Midbrain (tissue), 1 donor: ENCODE results near the gene HOXD10.

Experiments used
- DNase-seq: peaks from one replicate; lab custom pipeline; 2025; lab: John Stamatoyannopoulos, UW

HOXD10 gene

GRCh38 chr2:176115883-176116813 is at the start of gene HOXD10:
Gene HOXD10, plus strand, starts transcription at chr2:176116778. Its CDS starts 56 bp downstream, at chr2:176116834.
- DNase-seq = no peak

GRCh38 chr2:176067589-176068418 is 48.8 kb upstream of the HOXD10 start:
- no peak for DNase-seq

DNA sequence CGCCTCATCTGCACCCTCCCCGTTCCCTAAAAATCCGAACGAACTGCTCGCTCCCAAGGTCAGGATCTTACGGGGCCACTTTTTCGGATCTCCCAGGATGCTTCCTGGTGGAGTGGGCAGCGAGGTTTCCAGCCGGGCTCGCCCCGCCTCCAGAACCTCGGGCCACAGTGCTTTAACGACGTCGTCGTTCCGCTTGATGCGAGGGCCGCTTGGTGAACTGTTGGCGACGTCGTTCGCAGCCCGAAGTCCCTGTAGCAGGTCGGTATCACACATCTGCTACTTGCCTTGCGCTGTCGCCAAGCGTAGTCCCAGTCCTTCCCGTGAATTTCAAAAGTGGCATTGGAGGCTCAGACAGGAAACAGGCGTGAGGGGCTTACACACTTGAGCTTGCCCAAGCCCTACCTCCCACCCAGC is 48.2 kb upstream of the HOXD10 start:
- DNase-seq = no peak

GRCh38 chr2:176071330-176072291 is 45.0 kb upstream of the HOXD10 start:
- DNase-seq = no peak

- no peak for DNase-seq
These were observed 44.3 kb upstream of the HOXD10 start for GRCh38 chr2:176072292-176072669.

GRCh38 chr2:176072951-176073904 is 43.4 kb upstream of the HOXD10 start:
- no peak for DNase-seq

DNA sequence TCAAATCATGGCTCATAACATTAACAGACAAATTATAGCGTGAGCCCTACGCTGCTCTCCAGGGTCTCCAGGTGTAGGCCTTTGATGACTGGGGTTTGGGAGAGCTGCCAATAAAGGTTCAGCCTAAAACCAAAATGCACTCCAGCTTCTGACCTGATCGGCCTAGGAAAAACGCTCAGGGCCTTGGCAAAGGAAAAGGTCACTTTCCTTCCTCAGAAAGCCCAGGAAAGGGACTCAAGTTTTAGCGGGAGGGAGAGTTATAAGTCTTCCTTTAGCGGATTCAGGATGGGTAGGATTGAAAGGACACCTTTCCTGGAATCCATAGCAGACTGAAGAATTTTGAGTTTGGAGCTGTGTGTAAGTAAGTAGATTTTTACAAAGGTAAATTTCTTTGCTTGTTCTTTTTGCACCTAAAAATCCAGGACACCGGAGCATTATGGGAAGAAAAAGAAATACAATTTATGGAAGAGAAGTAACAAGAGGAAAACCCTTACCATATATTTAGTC is 41.6 kb upstream of the HOXD10 start:
- no peak for DNase-seq

GRCh38 chr2:176075481-176075880 is 41.1 kb upstream of the HOXD10 start:
- DNase-seq = no peak

DNA sequence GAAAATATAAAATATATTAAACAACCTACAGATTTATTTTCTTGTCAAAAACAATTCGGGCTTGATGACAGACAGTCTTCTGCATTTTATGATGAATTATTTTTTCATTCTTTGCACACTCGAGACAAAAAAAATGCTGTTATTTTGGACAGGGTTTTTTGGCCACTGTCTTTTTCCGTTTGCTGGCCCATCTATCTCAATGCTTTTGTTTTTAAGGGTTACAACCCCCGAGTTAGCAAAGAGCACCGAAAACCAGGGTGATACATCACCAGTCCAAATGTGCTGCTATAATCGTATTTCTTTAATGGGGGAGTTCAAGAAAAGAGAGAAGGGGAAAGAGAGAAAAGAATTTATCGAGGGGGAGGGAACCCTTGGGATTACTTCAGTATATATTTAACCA is 40.5 kb upstream of the HOXD10 start:
- no peak for DNase-seq

DNA sequence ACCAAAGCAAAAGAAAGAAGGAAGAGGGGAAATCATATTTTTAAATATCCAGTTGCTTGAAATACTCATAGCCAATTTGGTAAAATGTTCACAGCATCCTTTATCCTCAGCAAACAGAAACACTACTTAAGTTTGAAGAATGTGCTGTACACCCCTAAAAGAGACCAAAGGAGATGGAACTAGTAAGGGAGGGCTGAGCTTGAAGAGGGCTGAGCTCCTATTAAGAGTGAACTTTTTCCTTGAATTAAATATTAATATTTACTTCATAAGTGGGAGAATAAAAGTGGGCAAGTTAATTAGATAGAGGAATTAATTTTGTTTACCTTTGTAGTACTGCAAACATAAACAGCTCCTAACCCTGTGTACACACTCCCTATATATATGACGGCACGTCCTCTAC is 39.8 kb upstream of the HOXD10 start:
- no peak for DNase-seq

DNA sequence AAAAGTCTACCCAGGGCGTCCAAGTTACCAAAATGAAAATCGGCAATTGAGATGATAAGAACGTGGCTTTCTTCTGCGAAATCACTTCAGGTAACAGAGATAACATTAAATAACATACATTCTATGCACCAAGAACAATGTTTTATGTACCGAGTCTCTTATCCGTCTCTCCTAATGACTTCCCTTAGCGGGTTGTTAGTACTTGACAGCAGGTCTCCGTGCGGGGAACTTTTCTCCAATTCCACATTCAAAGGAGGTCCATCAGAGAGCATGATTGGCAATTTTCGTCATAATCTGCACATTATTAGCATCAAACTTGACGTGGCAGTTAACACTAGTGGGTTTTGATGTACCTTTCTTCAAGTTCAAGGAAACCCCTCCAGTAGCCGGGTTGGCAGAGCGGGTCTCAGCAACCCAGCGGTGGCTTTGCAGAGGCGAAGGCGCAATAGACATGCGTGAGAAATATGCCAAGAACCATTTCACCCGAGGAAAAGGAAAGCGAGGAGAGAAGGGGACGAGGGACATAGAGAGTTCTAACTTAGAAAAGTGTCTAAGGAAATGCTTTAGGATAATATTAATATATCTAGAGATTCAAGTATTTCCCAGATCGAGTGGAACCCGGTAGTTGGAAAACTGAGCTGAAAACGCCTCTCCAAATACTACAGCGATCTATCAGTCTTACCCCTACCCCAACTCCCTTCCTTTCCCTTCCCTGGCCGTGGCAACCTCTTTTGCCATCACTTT is 37.9 kb upstream of the HOXD10 start:
- DNase-seq = no peak

GRCh38 chr2:176079285-176079830 is 37.2 kb upstream of the HOXD10 start:
- DNase-seq = no peak

DNA sequence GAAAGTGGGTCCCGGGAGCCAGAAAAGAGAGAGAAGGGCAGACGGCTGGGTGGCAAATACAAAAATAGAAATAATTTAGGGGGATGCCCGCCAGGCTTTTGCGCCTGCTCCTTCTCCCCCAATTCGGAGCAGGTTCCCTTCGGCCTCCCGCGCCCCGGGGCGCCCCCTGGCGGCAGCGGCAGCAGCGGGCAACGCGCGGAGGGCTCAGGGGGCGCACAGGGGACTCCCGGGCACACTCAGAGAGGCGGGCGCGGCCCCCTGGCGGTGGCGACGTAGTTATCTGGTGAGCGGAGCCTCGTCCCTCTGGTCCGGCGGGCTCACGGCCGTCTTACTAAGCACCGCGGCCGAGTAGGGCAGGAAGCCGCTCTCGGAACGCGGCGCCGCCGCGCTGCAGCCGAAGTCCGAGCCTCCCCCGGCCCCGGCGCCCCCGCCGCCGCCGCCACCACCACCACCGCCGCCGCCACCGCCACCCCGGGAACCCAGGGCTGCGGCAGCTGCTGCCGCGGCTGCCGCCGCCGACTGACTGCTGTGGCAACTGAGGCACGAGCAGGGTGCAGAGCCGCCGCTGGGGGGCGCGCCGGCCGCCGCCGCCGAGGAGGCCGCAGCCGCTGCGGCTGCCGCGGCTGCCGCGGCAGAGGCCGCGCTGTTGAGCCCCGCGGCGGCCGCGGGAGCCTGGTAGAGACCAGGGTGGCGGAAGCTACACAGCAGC is 36.6 kb upstream of the HOXD10 start:
- DNase-seq = no peak

DNA sequence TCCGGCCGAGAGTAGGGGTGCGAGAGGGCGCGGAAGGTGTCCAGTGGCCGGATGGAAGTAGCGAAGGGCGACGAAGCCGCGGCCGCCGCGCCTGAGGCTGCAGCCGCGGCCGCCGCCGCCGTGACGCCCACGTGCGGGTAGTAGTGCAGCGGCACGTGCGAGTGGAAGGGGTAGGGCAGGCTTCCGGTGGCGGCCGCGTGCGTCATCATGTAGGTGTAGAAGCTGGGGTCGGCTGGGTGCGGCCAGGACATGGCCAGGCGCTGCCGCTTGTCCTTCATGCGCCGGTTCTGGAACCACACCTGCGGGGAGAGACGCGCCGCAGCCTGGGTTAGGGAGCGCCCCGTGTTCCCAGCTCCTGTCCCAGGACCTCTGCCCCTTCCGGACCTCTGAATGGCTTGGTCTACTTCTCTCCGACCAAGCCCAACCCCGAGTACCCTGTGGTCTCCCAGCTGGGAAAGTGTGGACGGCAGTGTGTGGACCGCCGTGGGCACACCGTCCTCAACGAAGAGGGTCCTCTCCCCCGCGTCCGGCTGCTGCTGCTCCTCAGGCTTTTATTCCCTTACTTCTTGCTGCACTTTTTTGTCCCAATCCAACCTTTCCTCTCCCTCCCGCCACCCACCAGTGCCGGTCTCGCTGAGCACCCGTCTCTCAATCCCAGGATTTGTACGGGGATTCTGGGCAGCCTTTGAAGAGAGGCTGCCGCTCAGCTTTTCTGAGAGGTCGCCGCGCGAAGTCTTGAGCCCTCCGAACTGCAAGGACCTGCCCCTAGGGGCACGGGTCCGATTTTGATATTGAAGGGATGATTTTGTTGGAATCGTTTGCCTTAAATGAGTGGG is 35.8 kb upstream of the HOXD10 start:
- DNase-seq = no peak

GRCh38 chr2:176081376-176081836 is 35.2 kb upstream of the HOXD10 start:
- no peak for DNase-seq

GRCh38 chr2:176081837-176082524 is 34.6 kb upstream of the HOXD10 start:
- DNase-seq = no peak

GRCh38 chr2:176082525-176082823 is 34.1 kb upstream of the HOXD10 start:
- no peak for DNase-seq
